A549 (cell line): Measurements from ENCODE around the gene POC1A. TPM values are rescaled to one million over a fixed set of nuclear protein-coding genes. Genes with fewer than 3 reads are reported as not detected.

Experiments used
- ATAC-seq, 2 experiments: fragments of 200-7000 bp in 1 of 2; fragments of >200 bp in 1 of 2; cut with Nextera tagmentation in 1 of 2; cut with Tn5 transposase in 1 of 2; 3 replicates each; pipeline versions ENCODE4 v1.8.0 to v1.9.1; 2018 to 2020; ENCODE audit warnings: mild to moderate bottlenecking in 1 of 2, moderate library complexity in 1 of 2
- CTCF ChIA-PET: fragments of 300-600 bp; sonication (Branson Sonifier 250); formaldehyde crosslinking; extraction: SDS; loops from one replicate; lab custom pipeline; 2021; ENCODE audit warnings: antibody characterized with exemption, inconsistent platforms; lab: Yijun Ruan, JAX
- POLR2A ChIA-PET: fragments of 350-600 bp; formaldehyde crosslinking; extraction: SDS; loops from one replicate; lab custom pipeline; 2021; ENCODE audit warnings: antibody characterized with exemption, inconsistent platforms; lab: Yijun Ruan, JAX
- DNase-seq, 2 experiments: peaks; one replicate each; pipeline versions ENCODE4 v3.0.0 to v3.0.0-alpha.2; 2011 to 2016; ENCODE audit warnings: low read depth in 1 of 2, low spot score in 1 of 2
- FAIRE-seq: peaks from 2 replicates; lab custom pipeline; 2011; peaks lifted over from hg19 to GRCh38; lab: Jason Lieb, UNC
- H3K27ac ChIP-seq, 2 experiments: fragments of >200 bp; sonication (Bioruptor Twin); formaldehyde crosslinking; 3 replicates each; pipeline ENCODE4 v1.5.1; 2016 to 2017
- H3K4me1 ChIP-seq: fragments of >200 bp; sonication (Bioruptor Twin); formaldehyde crosslinking; 3 replicates; pipeline ENCODE4 v1.6.1; 2016
- H3K4me2 ChIP-seq: fragments of >200 bp; sonication (Bioruptor Twin); formaldehyde crosslinking; 3 replicates; pipeline ENCODE4 v1.6.1; 2016
- H3K4me3 ChIP-seq: fragments of >200 bp; sonication (Bioruptor Twin); formaldehyde crosslinking; 3 replicates; pipeline ENCODE4 v1.5.1; 2016
- H3K9me3 ChIP-seq: fragments of >200 bp; sonication (Bioruptor Twin); formaldehyde crosslinking; 3 replicates; pipeline ENCODE4 v1.6.1; 2016
- ATOH8 ChIP-seq: fragments of 250-450 bp; sonication (Bioruptor Pico); IDR thresholded peaks from 2 replicates; pipeline ENCODE4 v1.5.0; 2020; ENCODE audit warnings: low read depth, mild to moderate bottlenecking, moderate library complexity
- CBX2 ChIP-seq: fragments of 200-600 bp; sonication (generic); IDR thresholded peaks from 2 replicates; pipeline ENCODE4 v1.6.1; 2016; ENCODE audit warnings: low read depth, mild to moderate bottlenecking, borderline replicate concordance
- CBX8 ChIP-seq: fragments of 200-600 bp; sonication (generic); IDR thresholded peaks from 2 replicates; pipeline ENCODE4 v1.6.1; 2016
- CEBPB ChIP-seq, 2 experiments: fragments of >200 bp in 1 of 2; sonication (Bioruptor Twin) in 1 of 2; formaldehyde crosslinking in 1 of 2; IDR thresholded peaks; 2 replicates each; pipeline ENCODE4 v1.6.1; 2012 to 2016
- EHMT2 ChIP-seq: fragments of 200-600 bp; sonication (generic); IDR thresholded peaks from 2 replicates; pipeline ENCODE4 v1.6.1; 2016; ENCODE audit warnings: antibody characterized with exemption, low read depth, mild to moderate bottlenecking, moderate library complexity
- ELK1 ChIP-seq: fragments of 150-350 bp; IDR thresholded peaks from 2 replicates; pipeline ENCODE4 v1.6.1; 2014; ENCODE audit warnings: low read depth, mild to moderate bottlenecking, low read length
- ESRRA ChIP-seq: fragments of 150-350 bp; IDR thresholded peaks from 2 replicates; pipeline ENCODE4 v1.6.1; 2014; ENCODE audit warnings: mild to moderate bottlenecking, low read length, borderline replicate concordance
- HDAC2 ChIP-seq: fragments of 200-600 bp; sonication (generic); IDR thresholded peaks from 2 replicates; pipeline ENCODE4 v1.6.1; 2016
- HES2 ChIP-seq: fragments of >200 bp; sonication (Bioruptor Twin); formaldehyde crosslinking; IDR thresholded peaks from 2 replicates; pipeline ENCODE4 v1.6.1; 2016
- HOXA7 ChIP-seq: fragments of 250-450 bp; sonication (Bioruptor Pico); IDR thresholded peaks from 2 replicates; pipeline ENCODE4 v1.5.0; 2020; ENCODE audit warnings: mild to moderate bottlenecking, moderate library complexity
- HOXB13 ChIP-seq: fragments of 250-450 bp; sonication (Bioruptor Pico); IDR thresholded peaks from 2 replicates; pipeline ENCODE4 v1.5.0; 2020; ENCODE audit warnings: low read depth, mild to moderate bottlenecking, moderate library complexity
- JUN ChIP-seq, 2 experiments: fragments of >200 bp; sonication (Bioruptor Twin); formaldehyde crosslinking; IDR thresholded peaks; 2 replicates in 1 of 2; 3 replicates in 1 of 2; pipeline ENCODE4 v1.6.1; 2016 to 2017
- JUNB ChIP-seq: fragments of >200 bp; sonication (Bioruptor Twin); formaldehyde crosslinking; IDR thresholded peaks from 2 replicates; pipeline ENCODE4 v1.6.1; 2016
- KDM1A ChIP-seq: fragments of 200-600 bp; sonication (generic); IDR thresholded peaks from 2 replicates; pipeline ENCODE4 v1.6.1; 2016; ENCODE audit warnings: low read depth, mild to moderate bottlenecking
- MAZ ChIP-seq: fragments of 150-350 bp; IDR thresholded peaks from 2 replicates; pipeline ENCODE4 v1.6.1; 2014; ENCODE audit warnings: antibody characterized with exemption, low read depth, low read length, borderline replicate concordance
- NR3C1 ChIP-seq: fragments of >200 bp; sonication (Bioruptor Twin); formaldehyde crosslinking; IDR thresholded peaks from 3 replicates; pipeline ENCODE4 v1.6.1; 2017
- PBX3 ChIP-seq: IDR thresholded peaks from 2 replicates; pipeline ENCODE4 v1.6.1; 2012
- POLR2A ChIP-seq: IDR thresholded peaks from 2 replicates; pipeline ENCODE4 v1.6.1; 2012; ENCODE audit warnings: mild to moderate bottlenecking, low read length
- RAD21 ChIP-seq, 2 experiments: fragments of >200 bp in 1 of 2; sonication (Bioruptor Twin) in 1 of 2; formaldehyde crosslinking in 1 of 2; IDR thresholded peaks in 1 of 2; conservative IDR thresholded peaks in 1 of 2; 2 replicates in 1 of 2; 3 replicates in 1 of 2; pipeline ENCODE4 v1.6.1; 2012 to 2018; ENCODE audit warnings: inconsistent platforms in 1 of 2
- REST ChIP-seq: fragments of 200-600 bp; sonication (generic); IDR thresholded peaks from 2 replicates; pipeline ENCODE4 v1.6.1; 2016; ENCODE audit warnings: antibody characterized with exemption, mild to moderate bottlenecking, moderate library complexity
- SREBF2 ChIP-seq: fragments of 450-650 bp; IDR thresholded peaks from 2 replicates; pipeline ENCODE4 v1.6.1; 2014; ENCODE audit warnings: mild to moderate bottlenecking, moderate library complexity
- TFCP2L1 ChIP-seq: fragments of 250-450 bp; sonication (Bioruptor Pico); IDR thresholded peaks from 2 replicates; pipeline ENCODE4 v1.5.0; 2021; ENCODE audit warnings: mild to moderate bottlenecking
- TP53 ChIP-seq: fragments of 250-450 bp; sonication (Bioruptor Pico); IDR thresholded peaks from 2 replicates; pipeline ENCODE4 v1.5.0; 2021; ENCODE audit warnings: mild to moderate bottlenecking, moderate library complexity
- USF2 ChIP-seq: fragments of 450-650 bp; IDR thresholded peaks from 2 replicates; pipeline ENCODE4 v1.6.1; 2014; ENCODE audit warnings: antibody characterized with exemption
- ZFP36 ChIP-seq: fragments of 450-650 bp; IDR thresholded peaks from 2 replicates; pipeline ENCODE4 v1.6.1; 2014; ENCODE audit warnings: borderline replicate concordance; ENCODE audit not compliant: partially characterized antibody
- WGBS: methylation state at CpG from one replicate; pipeline ENCODE4 v1.1.6; 2017; ENCODE audit errors: missing lambda C conversion rate; 5-methylcytosine and 5-hydroxymethylcytosine counted together
- polyA plus RNA-seq, 4 experiments: library from polyadenylated mRNA; depleted of rRNA in 3 of 4; stranded (reverse); fragments of >200 nt; fragmentation: RNase III in 1 of 4; extraction: RNeasy Plus Mini Kit Qiagen cat#74134 plus additional on column Dnase treatment in 1 of 4; gene quantifications; 2 replicates in 3 of 4; 3 replicates in 1 of 4; pipeline ENCODE4 v1.2.3, GENCODE V29; 2011 to 2017

The POC1A gene
- polyA plus RNA-seq, 2 of the 4 experiments (the other 2 are of a cell fraction), result 9.4 to 14.1 TPM

GRCh38 chr3:52070724-52071621 lies 83.2 kb downstream of the POC1A start:
- Histone ChIP-seq H3K4me2 (no peak overlapping the region), H3K4me3 (no peak overlapping the region), H3K27ac (no peak overlapping the region), H3K9me3 (no peaks in the 10 kb centered on the region), H3K4me1 (no peaks in the 10 kb centered on the region)
- POLR2A ChIA-PET, result no interaction called here
- FAIRE-seq (no peak), DNase-seq (no peak), ATAC-seq (no peak)
- WGBS, result 95% methylated on average over 15 of the region's 22 CpGs
- CTCF ChIA-PET, result interaction anchor here (0.8 to 1.8 kb wide), 3 partner anchors 11 to 74 kb away, joined by 3 to 4 read pairs (median 3); no protein-coding TSS in a partner anchor
- TF ChIP-seq POLR2A, result no peak
- TF ChIP-seq ZFP36, result no peak
- no peak for TF ChIP-seq CEBPB (IDR thresholded peaks at IDR 0.05)
- no peak for TF ChIP-seq ATOH8 (CRISPR knock-in tag)
- TF ChIP-seq USF2, result no peak
- TF ChIP-seq EHMT2, result no peak
- no peak for TF ChIP-seq JUNB
- no peak for TF ChIP-seq ELK1
- TF ChIP-seq CBX2, result no peak
- no peak for TF ChIP-seq TFCP2L1 (CRISPR knock-in tag)
- no peak for TF ChIP-seq KDM1A

- ATAC-seq (no peak), FAIRE-seq (no peak), DNase-seq (no peak)
- Histone ChIP-seq H3K4me3 (no peak overlapping the region), H3K4me1 (no peaks in the 10 kb centered on the region), H3K9me3 (no peaks in the 10 kb centered on the region), H3K27ac (no peak overlapping the region), H3K4me2 (no peak overlapping the region)
- no peak for TF ChIP-seq POLR2A
- TF ChIP-seq JUN (IDR thresholded peaks at IDR 0.05), result no peak
- no peak for TF ChIP-seq HDAC2
- no peak for TF ChIP-seq ESRRA
- no peak for TF ChIP-seq REST
- no peak for TF ChIP-seq HOXB13 (CRISPR knock-in tag)
- no peak for TF ChIP-seq PBX3
- TF ChIP-seq RAD21 (conservative IDR thresholded peaks at IDR 0.05 in 1 of 2, IDR thresholded peaks at IDR 0.05 in 1 of 2), result no peak
- no peak for TF ChIP-seq HES2
- no peak for TF ChIP-seq HOXA7 (CRISPR knock-in tag)
- TF ChIP-seq ZFP36, result no peak
- no peak for TF ChIP-seq NR3C1
- no peak for TF ChIP-seq ELK1
- TF ChIP-seq MAZ, result no peak
- no peak for TF ChIP-seq CBX8
- no peak for TF ChIP-seq TP53 (CRISPR knock-in tag)
- TF ChIP-seq SREBF2, result no peak
- POLR2A ChIA-PET, result no interaction called here
- WGBS, result 83% methylated on average over 4 of the region's 4 CpGs
- CTCF ChIA-PET, result interaction anchor here (1.0 to 1.8 kb wide), 2 partner anchors 13 to 53 kb away, joined by 3 to 4 read pairs; no protein-coding TSS in a partner anchor
Observed at GRCh38 chr3:52069855-52070254, 84.4 kb downstream of the POC1A start.
